Liver (tissue), 9 donors: Measurements from ENCODE around the gene PLCB4. TPM values are rescaled to one million over a fixed set of nuclear protein-coding genes. Genes with fewer than 3 reads are reported as not detected.

Source experiments
- DNase-seq: peaks from one replicate; pipeline ENCODE4 v3.0.0-alpha.2; 2017; ENCODE audit warnings: low spot score
- H3K27ac ChIP-seq, 2 donors: one replicate each; pipeline ENCODE4 v1.7.0; 2013; ENCODE audit warnings: inconsistent platforms in 2 of 2, low read length in 2 of 2, control low read depth in 1 of 2, low read depth in 1 of 2, mild to moderate bottlenecking in 1 of 2
- H3K27me3 ChIP-seq, 4 donors: one replicate each; pipeline versions ENCODE4 v1.6.1 to v1.7.0; 2013; ENCODE audit warnings: low read length in 3 of 4, inconsistent platforms in 1 of 4, mild to moderate bottlenecking in 1 of 4, moderate library complexity in 1 of 4; ENCODE audit not compliant: control insufficient read depth in 4 of 4, insufficient read depth in 4 of 4
- H3K36me3 ChIP-seq, 4 donors: one replicate each; pipeline versions ENCODE4 v1.6.1 to v1.7.0; 2013; ENCODE audit warnings: low read length in 3 of 4, mild to moderate bottlenecking in 3 of 4, low read depth in 1 of 4, moderate library complexity in 1 of 4; ENCODE audit not compliant: control insufficient read depth in 4 of 4, insufficient read depth in 3 of 4
- H3K4me1 ChIP-seq, 4 donors: one replicate each; pipeline versions ENCODE4 v1.6.1 to v1.7.0; 2013; ENCODE audit warnings: low read length in 3 of 4, mild to moderate bottlenecking in 3 of 4, moderate library complexity in 1 of 4; ENCODE audit not compliant: control insufficient read depth in 4 of 4, insufficient read depth in 4 of 4
- H3K4me3 ChIP-seq, 3 donors: one replicate each; pipeline versions ENCODE4 v1.6.1 to v1.7.0; 2013; ENCODE audit warnings: low read length in 3 of 3, control low read depth in 1 of 3, low read depth in 1 of 3, mild to moderate bottlenecking in 1 of 3
- H3K9ac ChIP-seq, 2 donors: one replicate each; pipeline ENCODE4 v1.7.0; 2013; ENCODE audit warnings: low read length in 2 of 2, mild to moderate bottlenecking in 2 of 2, moderate library complexity in 2 of 2, control low read depth in 1 of 2, low read depth in 1 of 2
- H3K9me3 ChIP-seq, 4 donors: one replicate each; pipeline versions ENCODE4 v1.6.1 to v1.7.0; 2013; ENCODE audit warnings: low read length in 3 of 4; ENCODE audit not compliant: control insufficient read depth in 4 of 4
- ATF3 ChIP-seq: IDR thresholded peaks from 2 replicates; pipeline ENCODE4 v1.6.1; 2016; ENCODE audit warnings: antibody characterized with exemption
- CTCF ChIP-seq: fragments of 150-350 bp; IDR thresholded peaks from 2 replicates; pipeline ENCODE4 v1.5.1; 2017; ENCODE audit warnings: improper control_type of control experiment, low read depth, low read length; ENCODE audit not compliant: missing input control
- EGR1 ChIP-seq, 2 donors: IDR thresholded peaks; 2 replicates each; pipeline ENCODE4 v1.6.1; 2016 to 2018; ENCODE audit warnings: antibody characterized with exemption in 2 of 2, low read depth in 2 of 2
- FOXA1 ChIP-seq: IDR thresholded peaks from 2 replicates; pipeline ENCODE4 v1.6.1; 2016; ENCODE audit warnings: antibody characterized with exemption
- FOXA2 ChIP-seq: IDR thresholded peaks from 2 replicates; pipeline ENCODE4 v1.6.1; 2016; ENCODE audit warnings: antibody characterized with exemption
- GABPA ChIP-seq, 2 donors: IDR thresholded peaks in 1 of 2; conservative IDR thresholded peaks in 1 of 2; 2 replicates each; pipeline ENCODE4 v1.6.1; 2016; ENCODE audit warnings: antibody characterized with exemption in 2 of 2, mild to moderate bottlenecking in 1 of 2, moderate library complexity in 1 of 2
- HNF4A ChIP-seq, 2 donors: conservative IDR thresholded peaks; 2 replicates each; pipeline ENCODE4 v1.6.1; 2016; ENCODE audit warnings: antibody characterized with exemption in 2 of 2, mild to moderate bottlenecking in 2 of 2
- HNF4G ChIP-seq: IDR thresholded peaks from 2 replicates; pipeline ENCODE4 v1.6.1; 2016; ENCODE audit warnings: antibody characterized with exemption
- JUND ChIP-seq, 2 donors: IDR thresholded peaks; 2 replicates each; pipeline ENCODE4 v1.6.1; 2016; ENCODE audit warnings: antibody characterized with exemption in 2 of 2
- MAX ChIP-seq: IDR thresholded peaks from 2 replicates; pipeline ENCODE4 v1.6.1; 2016; ENCODE audit warnings: antibody characterized with exemption
- RAD21 ChIP-seq, 2 donors: IDR thresholded peaks; 2 replicates each; pipeline ENCODE4 v1.6.1; 2016; ENCODE audit warnings: antibody characterized with exemption in 2 of 2, mild to moderate bottlenecking in 2 of 2
- SP1 ChIP-seq: IDR thresholded peaks from 2 replicates; pipeline ENCODE4 v1.6.1; 2018; ENCODE audit warnings: antibody characterized with exemption, mild to moderate bottlenecking
- TAF1 ChIP-seq: conservative IDR thresholded peaks from 2 replicates; pipeline ENCODE4 v1.6.1; 2016; ENCODE audit warnings: antibody characterized with exemption, mild to moderate bottlenecking
- YY1 ChIP-seq: IDR thresholded peaks from 2 replicates; pipeline ENCODE4 v1.6.1; 2016; ENCODE audit warnings: antibody characterized with exemption, mild to moderate bottlenecking
- ZBTB33 ChIP-seq: IDR thresholded peaks from 2 replicates; pipeline ENCODE4 v1.6.1; 2016; ENCODE audit warnings: antibody characterized with exemption
- WGBS: extraction: QIAGEN DNeasy Blood & Tissue Kit; methylation state at CpG from one replicate; pipeline ENCODE4 v1.1.7; 2013; 5-methylcytosine and 5-hydroxymethylcytosine counted together
- polyA plus RNA-seq, 2 donors: library from polyadenylated mRNA; stranded (reverse) in 1 of 2; unstranded in 1 of 2; fragments of 200-250 nt in 1 of 2; fragments of >200 nt in 1 of 2; fragmentation: Nextera tagmentation in 1 of 2; extraction: Ambion mirVana in 1 of 2; gene quantifications; one replicate each; pipeline versions ENCODE4 v1.2.1 to v1.2.3, GENCODE V29; 2013 to 2015
- total RNA-seq, 2 donors: library from RNA; depleted of rRNA; stranded (reverse); fragments of >200 nt; gene quantifications; one replicate each; pipeline ENCODE4 v1.2.3, GENCODE V29; 2014
- donor health status: healthy.
- donor health status: healthy.
- donor health status: healthy.
- donor health status: healthy.
- donor health status: healthy.

The PLCB4 gene
- total and polyA plus RNA-seq, 4 donors = 0.14 to 0.67 (median 0.30) TPM

- TF ChIP-seq CTCF (no peak), ATF3 (no peak), ZBTB33 (no peak), TAF1 (no peak), FOXA1 (no peak)
- H3K27ac ChIP-seq = no peak overlapping the region
- H3K9me3 ChIP-seq = no peaks in the 10 kb centered on the region
- H3K9ac ChIP-seq = no peak overlapping the region
- 85% methylated on average over 3 of the region's 3 CpGs for WGBS
- no peak for DNase-seq
- H3K27me3 ChIP-seq = no peaks in the 10 kb centered on the region
- no peaks in the 10 kb centered on the region for H3K36me3 ChIP-seq
- H3K4me3 ChIP-seq = no peak overlapping the region
- H3K4me1 ChIP-seq = no peaks in the 10 kb centered on the region
Observed at GRCh38 chr20:9416421-9416820, 347.5 kb downstream of the PLCB4 start.

GRCh38 chr20:9417665-9418064 is 348.8 kb downstream of the PLCB4 start:
- H3K9me3 ChIP-seq = no peaks in the 10 kb centered on the region
- DNase-seq = no peak
- H3K27ac ChIP-seq = no peak overlapping the region
- no peaks in the 10 kb centered on the region for H3K4me1 ChIP-seq
- H3K36me3 ChIP-seq = no peaks in the 10 kb centered on the region
- TF ChIP-seq YY1 = no peak
- TF ChIP-seq SP1 = no peak
- TF ChIP-seq FOXA2 = no peak
- no peak for TF ChIP-seq HNF4A (conservative IDR thresholded peaks at IDR 0.05)
- TF ChIP-seq GABPA (IDR thresholded peaks at IDR 0.05 in 1 of 2, conservative IDR thresholded peaks at IDR 0.05 in 1 of 2) = no peak
- no peak for TF ChIP-seq ZBTB33
- TF ChIP-seq ATF3 = no peak
- no peak for TF ChIP-seq HNF4G
- TF ChIP-seq EGR1 (IDR thresholded peaks at IDR 0.05; ENCODE audit: low read depth in 2 of 2) = no peak
- no peak for TF ChIP-seq RAD21 (IDR thresholded peaks at IDR 0.05)
- TF ChIP-seq JUND (IDR thresholded peaks at IDR 0.05) = no peak
- TF ChIP-seq TAF1 = no peak
- no peak for TF ChIP-seq MAX
- H3K9ac ChIP-seq = no peak overlapping the region
- H3K27me3 ChIP-seq = peaks cover 0 to 1% (median 0%) of the 10 kb centered on the region in 4 donors
- no peak overlapping the region for H3K4me3 ChIP-seq
